ENCODE data around the gene CMIP.

Gene CMIP

GRCh38 chr16:81649561-81650184 lies 205.1 kb downstream of the CMIP start:
- no peak for TF ChIP-seq ELF4 (IDR thresholded peaks at IDR 0.05)
- TF ChIP-seq SUZ12 (IDR thresholded peaks at IDR 0.05), result no peak
- TF ChIP-seq L3MBTL2 (conservative IDR thresholded peaks at IDR 0.05), result no peak
- TF ChIP-seq HDGF (IDR thresholded peaks at IDR 0.05; ENCODE audit: borderline replicate concordance), result no peak
- TF ChIP-seq CTBP1 (IDR thresholded peaks at IDR 0.05; ENCODE audit: borderline replicate concordance), result no peak
- TF ChIP-seq ARNT (IDR thresholded peaks at IDR 0.05), result no peak
- TF ChIP-seq TARDBP (IDR thresholded peaks at IDR 0.05), result no peak
- no peak for TF ChIP-seq ZNF384 (IDR thresholded peaks at IDR 0.05)
- TF ChIP-seq FOXM1 (IDR thresholded peaks at IDR 0.05; ENCODE audit: borderline replicate concordance), result no peak
- no peak for TF ChIP-seq NFRKB (IDR thresholded peaks at IDR 0.05)
- ChIA-PET POLR2A (no interaction called here), CTCF (no interaction called here)
- DNase-seq (ENCODE audit: extremely low spot score), result no peak

GRCh38 chr16:81650281-81650680 lies 205.7 kb downstream of the CMIP start:
- CTCF ChIA-PET, result no interaction called here
- POLR2A ChIA-PET, result no interaction called here
- TF ChIP-seq ELF4 (IDR thresholded peaks at IDR 0.05) (no peak), NFRKB (IDR thresholded peaks at IDR 0.05) (no peak), FOXA1 (IDR thresholded peaks at IDR 0.05) (no peak), FOXK2 (IDR thresholded peaks at IDR 0.05) (no peak), PKNOX1 (IDR thresholded peaks at IDR 0.05) (no peak), HDGF (IDR thresholded peaks at IDR 0.05; ENCODE audit: borderline replicate concordance) (no peak), CTBP1 (IDR thresholded peaks at IDR 0.05; ENCODE audit: borderline replicate concordance) (no peak), BHLHE40 (IDR thresholded peaks at IDR 0.05; ENCODE audit: borderline replicate concordance) (no peak), LEF1 (IDR thresholded peaks at IDR 0.05; ENCODE audit: borderline replicate concordance) (no peak), FOXM1 (IDR thresholded peaks at IDR 0.05; ENCODE audit: borderline replicate concordance) (no peak), ARNT (IDR thresholded peaks at IDR 0.05) (no peak), TARDBP (IDR thresholded peaks at IDR 0.05) (no peak), SP1 (IDR thresholded peaks at IDR 0.05) (no peak), SUZ12 (IDR thresholded peaks at IDR 0.05) (no peak), L3MBTL2 (conservative IDR thresholded peaks at IDR 0.05) (no peak), ZNF384 (IDR thresholded peaks at IDR 0.05) (no peak)
- DNase-seq (ENCODE audit: extremely low spot score), result no peak

- ChIA-PET POLR2A (no interaction called here), CTCF (no interaction called here)
- TF ChIP-seq SUZ12 (IDR thresholded peaks at IDR 0.05) (no peak), SP1 (IDR thresholded peaks at IDR 0.05) (no peak)
- no peak for DNase-seq (ENCODE audit: extremely low spot score)
Observed at GRCh38 chr16:81650982-81651562, 206.5 kb downstream of the CMIP start.

- no peak for DNase-seq (ENCODE audit: extremely low spot score)
- ChIA-PET CTCF (no interaction called here), POLR2A (no interaction called here)
- TF ChIP-seq ZNF384 (IDR thresholded peaks at IDR 0.05) (no peak), HDGF (IDR thresholded peaks at IDR 0.05; ENCODE audit: borderline replicate concordance) (no peak), FOXM1 (IDR thresholded peaks at IDR 0.05; ENCODE audit: borderline replicate concordance) (no peak), LEF1 (IDR thresholded peaks at IDR 0.05; ENCODE audit: borderline replicate concordance) (no peak), CTBP1 (IDR thresholded peaks at IDR 0.05; ENCODE audit: borderline replicate concordance) (no peak), ELF4 (IDR thresholded peaks at IDR 0.05) (no peak), SUZ12 (IDR thresholded peaks at IDR 0.05) (no peak), FOXK2 (IDR thresholded peaks at IDR 0.05) (no peak), NFRKB (IDR thresholded peaks at IDR 0.05) (no peak), PKNOX1 (IDR thresholded peaks at IDR 0.05) (no peak), SP1 (IDR thresholded peaks at IDR 0.05) (no peak), FOXA1 (IDR thresholded peaks at IDR 0.05) (no peak), L3MBTL2 (conservative IDR thresholded peaks at IDR 0.05) (no peak), ARNT (IDR thresholded peaks at IDR 0.05) (no peak), TARDBP (IDR thresholded peaks at IDR 0.05) (no peak), BHLHE40 (IDR thresholded peaks at IDR 0.05; ENCODE audit: borderline replicate concordance) (no peak)
Observed at GRCh38 chr16:81651758-81652718, 207.4 kb downstream of the CMIP start.

GRCh38 chr16:81652798-81653505 lies 208.3 kb downstream of the CMIP start:
- ChIA-PET CTCF (no interaction called here), POLR2A (no interaction called here)
- TF ChIP-seq SUZ12 (IDR thresholded peaks at IDR 0.05) (no peak), BHLHE40 (IDR thresholded peaks at IDR 0.05; ENCODE audit: borderline replicate concordance) (no peak), ELF4 (IDR thresholded peaks at IDR 0.05) (no peak), ZNF384 (IDR thresholded peaks at IDR 0.05) (no peak), LEF1 (IDR thresholded peaks at IDR 0.05; ENCODE audit: borderline replicate concordance) (no peak), FOXA1 (IDR thresholded peaks at IDR 0.05) (no peak), HDGF (IDR thresholded peaks at IDR 0.05; ENCODE audit: borderline replicate concordance) (no peak), L3MBTL2 (conservative IDR thresholded peaks at IDR 0.05) (no peak), PKNOX1 (IDR thresholded peaks at IDR 0.05) (no peak), SP1 (IDR thresholded peaks at IDR 0.05) (no peak), TARDBP (IDR thresholded peaks at IDR 0.05) (no peak)
- no peak for DNase-seq (ENCODE audit: extremely low spot score)
